K562 (cell line): ENCODE data around the gene MATK. TPM values are rescaled to one million over a fixed set of nuclear protein-coding genes. Genes with fewer than 3 reads are reported as not detected.

ENCODE experiments used
- CBFA2T3 ChIP-seq: fragments of 450-650 bp; IDR thresholded peaks from 2 replicates; pipeline ENCODE4 v1.6.1; 2017
- DIDO1 ChIP-seq: fragments of 450-650 bp; IDR thresholded peaks from 2 replicates; pipeline ENCODE4 v1.6.1; 2016; ENCODE audit warnings: low read depth, missing biosample characterization, missing genetic modification characterization
- ETV1 ChIP-seq: fragments of 450-650 bp; conservative IDR thresholded peaks from 2 replicates; pipeline ENCODE4 v1.6.1; 2016; ENCODE audit warnings: missing genetic modification characterization, control low read depth, low read depth, missing compliant biosample characterization
- FOXA3 ChIP-seq, 2 experiments: fragments of 450-650 bp in 1 of 2; sonication (generic) in 1 of 2; formaldehyde crosslinking; IDR thresholded peaks in 1 of 2; conservative IDR thresholded peaks in 1 of 2; 2 replicates each; pipeline versions ENCODE4 v1.4.0 to v1.8.0; 2020 to 2022; ENCODE audit warnings: mild to moderate bottlenecking in 2 of 2, missing genetic modification reagents in 1 of 2
- HES1 ChIP-seq: fragments of 450-650 bp; IDR thresholded peaks from 2 replicates; pipeline ENCODE4 v1.6.1; 2016; ENCODE audit warnings: low read depth, mild to moderate bottlenecking, moderate library complexity
- ID3 ChIP-seq, 2 experiments: fragments of 250-450 bp in 1 of 2; fragments of 450-650 bp in 1 of 2; sonication (Bioruptor Pico) in 1 of 2; IDR thresholded peaks; 2 replicates each; pipeline versions ENCODE4 v1.6.1 to v1.8.0; 2016 to 2021; ENCODE audit warnings: mild to moderate bottlenecking in 2 of 2, moderate library complexity in 2 of 2, missing compliant biosample characterization in 1 of 2, missing genetic modification characterization in 1 of 2
- MEIS2 ChIP-seq: fragments of 450-650 bp; IDR thresholded peaks from 2 replicates; pipeline ENCODE4 v1.6.1; 2014; ENCODE audit warnings: mild to moderate bottlenecking; ENCODE audit not compliant: partially characterized antibody
- MIER1 ChIP-seq: fragments of 450-650 bp; IDR thresholded peaks from 2 replicates; pipeline ENCODE4 v1.6.1; 2016; ENCODE audit warnings: antibody characterized with exemption, mild to moderate bottlenecking, low read depth
- NR2C1 ChIP-seq, 2 experiments: fragments of 450-650 bp; IDR thresholded peaks; 2 replicates each; pipeline ENCODE4 v1.6.1; 2017; ENCODE audit warnings: mild to moderate bottlenecking in 2 of 2, antibody characterized with exemption in 1 of 2, inconsistent platforms in 1 of 2, missing compliant biosample characterization in 1 of 2, missing genetic modification characterization in 1 of 2
- PHTF2 ChIP-seq: fragments of 250-450 bp; sonication (Bioruptor Pico); IDR thresholded peaks from 2 replicates; pipeline ENCODE4 v1.5.0; 2021; ENCODE audit warnings: mild to moderate bottlenecking
- PML ChIP-seq: IDR thresholded peaks from 2 replicates; pipeline ENCODE4 v1.6.1; 2012; ENCODE audit warnings: low read length, inconsistent platforms
- PRDM10 ChIP-seq: fragments of 450-650 bp; IDR thresholded peaks from 2 replicates; pipeline ENCODE4 v1.6.1; 2018; ENCODE audit not compliant: partially characterized antibody
- RBBP5 ChIP-seq: fragments of 200-600 bp; sonication (generic); IDR thresholded peaks from 2 replicates; pipeline ENCODE4 v1.6.1; 2012; ENCODE audit warnings: borderline replicate concordance, mild to moderate bottlenecking, low read length, control low read depth, inconsistent platforms; ENCODE audit not compliant: insufficient read depth, poor library complexity, severe bottlenecking
- SIX5 ChIP-seq, 2 experiments: IDR thresholded peaks; 2 replicates each; pipeline ENCODE4 v1.6.1; 2011; ENCODE audit warnings: low read length in 2 of 2, borderline replicate concordance in 1 of 2, low read depth in 1 of 2, mild to moderate bottlenecking in 1 of 2, moderate library complexity in 1 of 2; ENCODE audit not compliant: insufficient read depth in 1 of 2
- SP1 ChIP-seq: sonication (generic); formaldehyde crosslinking; IDR thresholded peaks from 2 replicates; pipeline ENCODE4 v1.8.1; 2022; ENCODE audit warnings: mild to moderate bottlenecking, missing genetic modification reagents
- SREBF1 ChIP-seq: fragments of 150-350 bp; IDR thresholded peaks from 2 replicates; pipeline ENCODE4 v1.6.1; 2014; ENCODE audit warnings: antibody characterized with exemption, low read depth, low read length, borderline replicate concordance
- SUPT5H ChIP-seq: fragments of 450-650 bp; IDR thresholded peaks from 2 replicates; pipeline ENCODE4 v1.6.1; 2016
- TCF7L2 ChIP-seq: fragments of 150-350 bp; IDR thresholded peaks from 2 replicates; pipeline ENCODE4 v1.6.1; 2016; ENCODE audit warnings: low read depth, mild to moderate bottlenecking, low read length, moderate library complexity
- ZFPM2 ChIP-seq: fragments of 250-450 bp; sonication (Bioruptor Pico); IDR thresholded peaks from 2 replicates; pipeline ENCODE4 v1.5.1; 2022; ENCODE audit warnings: mild to moderate bottlenecking
- ZKSCAN1 ChIP-seq: fragments of 150-350 bp; IDR thresholded peaks from 2 replicates; pipeline ENCODE4 v1.6.1; 2016; ENCODE audit warnings: low read depth, low read length
- ZNF143 ChIP-seq: sonication (generic); formaldehyde crosslinking; IDR thresholded peaks from 2 replicates; pipeline ENCODE4 v1.9.0; 2022; ENCODE audit warnings: mild to moderate bottlenecking, missing genetic modification reagents
- ZNF239 ChIP-seq: fragments of 250-450 bp; sonication (Bioruptor Pico); IDR thresholded peaks from 2 replicates; pipeline ENCODE4 v1.4.0; 2020; ENCODE audit warnings: mild to moderate bottlenecking
- polyA plus RNA-seq, 8 experiments: library from polyadenylated mRNA; depleted of rRNA in 4 of 8; stranded (reverse) in 5 of 8; unstranded in 3 of 8; fragments of >200 nt; fragmentation: Nextera tagmentation in 2 of 8; fragmentation: Illumina TruSeq in 1 of 8; extraction: Ambion mirVana in 2 of 8; extraction: Trizol in 1 of 8; gene quantifications; 2 replicates each; pipeline versions ENCODE4 v1.2.1 to v1.2.3, GENCODE V29; 2011 to 2014; ENCODE audit warnings: inconsistent platforms in 1 of 8, missing spikeins in 1 of 8
- total RNA-seq, 7 experiments: library from RNA; depleted of rRNA in 6 of 7; stranded (reverse); fragments of >200 nt in 6 of 7; fragmentation: Illumina TruSeq in 2 of 7; extraction: Trizol in 2 of 7; gene quantifications; 2 replicates each; pipeline versions ENCODE4 v1.2.1 to v1.2.3, GENCODE V29; 2011 to 2021; ENCODE audit warnings: low replicate concordance in 1 of 7

Gene MATK
- total and polyA plus RNA-seq, 9 of the 15 experiments (the other 6 are each of a cell fraction or from before 2014, with no cell fraction given): 0.08 to 41.5 (median 21.4) TPM

GRCh38 chr19:3762501-3763459 lies 23.4 kb downstream of the MATK start, which contains the start of gene MRPL54 (continued):
- TF ChIP-seq SIX5 (IDR thresholded peaks at IDR 0.05; ENCODE audit: borderline replicate concordance in 1 of 2, insufficient read depth in 1 of 2, low read depth in 1 of 2, low read length in 2 of 2) (peak; percentile 78 to 80), RBBP5 (peak; percentile 6), ZNF239 (CRISPR knock-in tag) (peak; percentile 23; the same call in 1 of the 2 replicates), HES1 (no peak), PRDM10 (peak; percentile 33), ZFPM2 (CRISPR knock-in tag) (peak; percentile 27; the same call in 1 of the 2 replicates), PHTF2 (CRISPR knock-in tag) (no peak), DIDO1 (tag) (peak; percentile 35; the same call in 1 of the 2 replicates), PML (peak; percentile 75; the same call in 1 of the 2 replicates), ZNF143 (CRISPR knock-in tag) (peak; percentile 88), ID3 (CRISPR knock-in tag; IDR thresholded peaks at IDR 0.05) (no peak), ID3 (tag; IDR thresholded peaks at IDR 0.05) (0 out of 2 replicates have a peak, but pooled peaks have one; percentile 16), SUPT5H (peak; percentile 96), SP1 (CRISPR knock-in tag) (peak; percentile 83), MEIS2 (peak; percentile 99), ZKSCAN1 (no peak), MIER1 (no peak), TCF7L2 (peak; percentile 37; the same call in 1 of the 2 replicates), CBFA2T3 (no peak), NR2C1 (IDR thresholded peaks at IDR 0.05) (peak; percentile 76), NR2C1 (tag; IDR thresholded peaks at IDR 0.05) (peak; percentile 87), FOXA3 (CRISPR knock-in tag; conservative IDR thresholded peaks at IDR 0.05 in 1 of 2, IDR thresholded peaks at IDR 0.05 in 1 of 2) (no peak), ETV1 (tag) (peak; percentile 91), SREBF1 (no peak)
